ENCODE data around the gene CENPX. TPM values are rescaled to one million over a fixed set of nuclear protein-coding genes. Genes with fewer than 3 reads are reported as not detected.

Gene CENPX
- total and polyA plus RNA-seq, 2 experiments from 2014 or later = 58.2 to 83.2 TPM

DNA sequence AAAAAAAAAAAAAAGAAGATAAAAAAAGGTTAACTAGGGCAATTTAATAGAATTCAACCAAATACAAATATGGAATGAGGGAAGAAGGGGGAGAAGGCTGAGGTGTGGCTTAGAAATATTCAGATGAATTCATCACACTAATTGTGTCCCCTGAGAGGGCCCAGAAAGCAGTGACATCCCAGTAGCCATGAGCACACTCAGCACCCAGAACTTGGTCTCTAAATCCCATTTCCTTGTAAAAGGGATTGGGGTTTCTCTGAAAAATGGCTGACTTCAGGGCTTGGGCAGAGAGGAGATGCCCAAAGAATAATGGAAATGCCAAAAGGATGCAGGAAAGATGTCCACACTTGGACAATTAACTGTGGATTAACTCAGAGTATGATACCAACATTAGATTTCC, 49.2 kb downstream of the CENPX start:
- H2AFZ ChIP-seq = no peak overlapping the region
- no peaks in the 10 kb centered on the region for H3K9me3 ChIP-seq (ENCODE audit: low read depth)
- H3K36me3 ChIP-seq (replicated peaks; ENCODE audit: insufficient read depth, low read depth) = no peaks in the 10 kb centered on the region
- H3K4me2 ChIP-seq = no peak overlapping the region
- no peaks in the 10 kb centered on the region for H3K27me3 ChIP-seq
- TF ChIP-seq EZH2 (IDR thresholded peaks at IDR 0.05; ENCODE audit: borderline replicate concordance) (no peak), EZH2phosphoT487 (IDR thresholded peaks at IDR 0.05; ENCODE audit: low read depth, severe bottlenecking, unreplicated experiment) (no peak)
- TF ChIP-seq, protein P1, sequence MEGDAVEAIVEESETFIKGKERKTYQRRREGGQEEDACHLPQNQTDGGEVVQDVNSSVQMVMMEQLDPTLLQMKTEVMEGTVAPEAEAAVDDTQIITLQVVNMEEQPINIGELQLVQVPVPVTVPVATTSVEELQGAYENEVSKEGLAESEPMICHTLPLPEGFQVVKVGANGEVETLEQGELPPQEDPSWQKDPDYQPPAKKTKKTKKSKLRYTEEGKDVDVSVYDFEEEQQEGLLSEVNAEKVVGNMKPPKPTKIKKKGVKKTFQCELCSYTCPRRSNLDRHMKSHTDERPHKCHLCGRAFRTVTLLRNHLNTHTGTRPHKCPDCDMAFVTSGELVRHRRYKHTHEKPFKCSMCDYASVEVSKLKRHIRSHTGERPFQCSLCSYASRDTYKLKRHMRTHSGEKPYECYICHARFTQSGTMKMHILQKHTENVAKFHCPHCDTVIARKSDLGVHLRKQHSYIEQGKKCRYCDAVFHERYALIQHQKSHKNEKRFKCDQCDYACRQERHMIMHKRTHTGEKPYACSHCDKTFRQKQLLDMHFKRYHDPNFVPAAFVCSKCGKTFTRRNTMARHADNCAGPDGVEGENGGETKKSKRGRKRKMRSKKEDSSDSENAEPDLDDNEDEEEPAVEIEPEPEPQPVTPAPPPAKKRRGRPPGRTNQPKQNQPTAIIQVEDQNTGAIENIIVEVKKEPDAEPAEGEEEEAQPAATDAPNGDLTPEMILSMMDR (IDR thresholded peaks at IDR 0.05; ENCODE audit: poor library complexity) = no peak
- no peak overlapping the region for H3K27ac ChIP-seq
- H3K79me2 ChIP-seq = peaks cover 5% of the 10 kb centered on the region
- no peak overlapping the region for H3K4me3 ChIP-seq
- DNase-seq (ENCODE audit: low spot score) = no peak
- no peaks in the 10 kb centered on the region for H4K20me1 ChIP-seq (ENCODE audit: insufficient read depth, poor library complexity, severe bottlenecking)
- H3K9me2 ChIP-seq (replicated peaks; ENCODE audit: insufficient read depth) = no peaks in the 10 kb centered on the region
- peaks cover 12% of the 10 kb centered on the region for H3K4me1 ChIP-seq (ENCODE audit: insufficient read depth)

DNA sequence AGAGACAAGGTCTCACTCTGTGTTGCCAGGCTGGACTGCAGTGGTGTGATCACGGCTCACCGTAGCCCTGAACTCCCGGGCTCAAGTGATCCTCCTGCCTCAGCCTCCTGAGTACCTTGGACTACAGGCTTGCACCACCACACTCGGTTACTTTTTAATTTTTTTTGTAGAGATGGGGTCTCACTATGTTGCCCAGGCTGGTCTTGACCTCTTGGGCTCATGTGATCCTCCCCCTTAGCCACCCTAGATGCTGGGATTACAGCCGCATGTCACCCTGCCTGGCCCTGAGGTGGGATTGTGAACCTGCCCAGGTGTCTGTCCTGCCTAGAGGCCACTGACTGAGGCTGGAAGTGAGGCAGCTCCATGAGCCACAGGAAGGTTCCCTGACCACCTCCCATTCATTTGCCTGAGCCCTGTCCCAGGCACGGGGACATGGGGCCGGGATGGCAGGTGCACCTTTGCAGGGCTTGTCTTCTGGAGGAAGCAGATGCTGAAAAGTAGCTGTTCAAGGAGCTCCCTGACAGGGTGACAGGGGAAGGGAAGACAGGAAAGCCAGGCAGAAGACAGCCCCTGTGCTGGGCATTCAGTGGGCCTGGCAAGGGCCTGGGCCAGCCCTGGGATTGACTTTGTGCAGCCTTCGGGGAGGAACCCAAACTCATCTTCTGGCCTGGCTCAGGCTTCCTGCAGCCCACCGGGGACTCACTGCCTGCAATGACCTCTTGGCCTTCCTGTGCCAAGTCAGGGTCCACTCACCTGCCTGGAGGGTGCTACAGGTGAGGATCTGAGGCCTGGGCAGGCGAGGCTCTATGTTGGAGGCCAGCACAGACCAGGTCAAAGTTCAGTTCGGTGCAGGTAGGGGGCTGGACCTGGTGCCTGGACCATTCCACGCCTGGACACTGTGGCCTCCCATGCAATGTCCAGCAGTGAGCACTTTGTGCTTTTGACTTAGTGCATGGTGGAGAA, 53.5 kb downstream of the CENPX start:
- Histone ChIP-seq H4K20me1 (ENCODE audit: insufficient read depth, poor library complexity, severe bottlenecking) (no peaks in the 10 kb centered on the region), H3K36me3 (replicated peaks; ENCODE audit: insufficient read depth, low read depth) (no peaks in the 10 kb centered on the region), H3K9me3 (ENCODE audit: low read depth) (no peaks in the 10 kb centered on the region), H3K27ac (no peak overlapping the region), H3K27me3 (peaks cover 5% of the 10 kb centered on the region), H3K9me2 (replicated peaks; ENCODE audit: insufficient read depth) (no peaks in the 10 kb centered on the region), H2AFZ (no peak overlapping the region), H3K4me3 (no peak overlapping the region), H3K79me2 (no peaks in the 10 kb centered on the region), H3K4me1 (ENCODE audit: insufficient read depth) (peaks cover 23% of the 10 kb centered on the region), H3K4me2 (peak overlapping the region; percentile 65)
- WGBS (ENCODE audit: low lambda C conversion rate, missing lambda C conversion rate) = 92% methylated on average over 12 of the region's 12 CpGs
- DNase-seq (ENCODE audit: low spot score) = no peak
- TF ChIP-seq, protein P1 (IDR thresholded peaks at IDR 0.05; ENCODE audit: poor library complexity) = no peak
- TF ChIP-seq EZH2 (IDR thresholded peaks at IDR 0.05; ENCODE audit: borderline replicate concordance) = no peak
- TF ChIP-seq EZH2phosphoT487 (IDR thresholded peaks at IDR 0.05; ENCODE audit: low read depth, severe bottlenecking, unreplicated experiment) = no peak

Other genes starting within 250 kb of the CENPX start
- gene GCGR, start 218.7 kb downstream of the CENPX start, total RNA-seq = 2.4 and 2.9 TPM in 2 replicates
- 2.5 and 3.8 TPM in 2 replicates for gene GCGR, start 218.7 kb downstream of the CENPX start, polyA plus RNA-seq
- gene MCRIP1, start 189.6 kb downstream of the CENPX start, total RNA-seq = 63.3 and 66.1 TPM in 2 replicates
- 118 and 138 TPM in 2 replicates for gene MCRIP1, start 189.6 kb downstream of the CENPX start, polyA plus RNA-seq
- gene PPP1R27, start 187.8 kb downstream of the CENPX start, total RNA-seq = not detected in 2 replicates
- 0.56 and 0.72 TPM in 2 replicates for gene PPP1R27, start 187.8 kb downstream of the CENPX start, polyA plus RNA-seq
- 1,163 and 1,316 TPM in 2 replicates for gene P4HB, start 162.3 kb downstream of the CENPX start, total RNA-seq
- 1,233 and 1,240 TPM in 2 replicates for gene P4HB, start 162.3 kb downstream of the CENPX start, polyA plus RNA-seq
- 57.0 and 80.7 TPM in 2 replicates for gene ARHGDIA, start 151.5 kb downstream of the CENPX start, total RNA-seq
- gene ARHGDIA, start 151.5 kb downstream of the CENPX start, polyA plus RNA-seq = 295 and 311 TPM in 2 replicates
- 50.9 and 55.3 TPM in 2 replicates for gene ALYREF, start 131.3 kb downstream of the CENPX start, total RNA-seq
- 96.4 and 106 TPM in 2 replicates for gene ALYREF, start 131.3 kb downstream of the CENPX start, polyA plus RNA-seq
- gene ANAPC11, start 131.2 kb downstream of the CENPX start, total RNA-seq = 129 and 155 TPM in 2 replicates
- 307 and 345 TPM in 2 replicates for gene ANAPC11, start 131.2 kb downstream of the CENPX start, polyA plus RNA-seq
- 0.47 and 2.6 TPM in 2 replicates for gene NPB, start 120.6 kb downstream of the CENPX start, total RNA-seq
- 2.2 and 3.2 TPM in 2 replicates for gene NPB, start 120.6 kb downstream of the CENPX start, polyA plus RNA-seq
- gene PCYT2, start 111.5 kb downstream of the CENPX start, total RNA-seq = 81.1 and 84.7 TPM in 2 replicates
- gene PCYT2, start 111.5 kb downstream of the CENPX start, polyA plus RNA-seq = 124 and 126 TPM in 2 replicates
- gene SIRT7, start 104.7 kb downstream of the CENPX start, total RNA-seq = 16.5 and 18.6 TPM in 2 replicates
- 35.2 and 36.0 TPM in 2 replicates for gene SIRT7, start 104.7 kb downstream of the CENPX start, polyA plus RNA-seq
- gene MAFG, start 95.1 kb downstream of the CENPX start, total RNA-seq = 18.1 and 21.3 TPM in 2 replicates
- gene MAFG, start 95.1 kb downstream of the CENPX start, polyA plus RNA-seq = 28.5 and 37.4 TPM in 2 replicates
- gene PYCR1, start 85.6 kb downstream of the CENPX start, total RNA-seq = 109 and 113 TPM in 2 replicates
- gene PYCR1, start 85.6 kb downstream of the CENPX start, polyA plus RNA-seq = 149 and 162 TPM in 2 replicates
- not detected in 2 replicates for gene MYADML2, start 75.6 kb downstream of the CENPX start, total RNA-seq
- 0.06 TPM in 2 replicates for gene MYADML2, start 75.6 kb downstream of the CENPX start, polyA plus RNA-seq
- 1.0 and 1.8 TPM in 2 replicates for gene NOTUM, start 61.7 kb downstream of the CENPX start, total RNA-seq
- gene NOTUM, start 61.7 kb downstream of the CENPX start, polyA plus RNA-seq = 1.2 and 4.7 TPM in 2 replicates
- 27.5 and 28.4 TPM in 2 replicates for gene ASPSCR1, start 45.2 kb downstream of the CENPX start, total RNA-seq
- 45.9 and 56.8 TPM in 2 replicates for gene ASPSCR1, start 45.2 kb downstream of the CENPX start, polyA plus RNA-seq
- 12.8 and 15.5 TPM in 2 replicates for gene LRRC45, start 427 bp upstream of the CENPX start, total RNA-seq
- gene LRRC45, start 427 bp upstream of the CENPX start, polyA plus RNA-seq = 14.7 and 17.2 TPM in 2 replicates
- gene RAC3, start 8.8 kb upstream of the CENPX start, total RNA-seq = 11.8 and 13.7 TPM in 2 replicates
- 5.2 and 5.5 TPM in 2 replicates for gene RAC3, start 8.8 kb upstream of the CENPX start, polyA plus RNA-seq
- gene DCXR, start 14.8 kb upstream of the CENPX start, total RNA-seq = 118 and 125 TPM in 2 replicates
- gene DCXR, start 14.8 kb upstream of the CENPX start, polyA plus RNA-seq = 185 and 207 TPM in 2 replicates
- gene RFNG, start 28.9 kb upstream of the CENPX start, total RNA-seq = 39.6 and 43.2 TPM in 2 replicates
- 109 and 118 TPM in 2 replicates for gene RFNG, start 28.9 kb upstream of the CENPX start, polyA plus RNA-seq
- 101 and 124 TPM in 2 replicates for gene GPS1, start 29.0 kb upstream of the CENPX start, total RNA-seq
- gene GPS1, start 29.0 kb upstream of the CENPX start, polyA plus RNA-seq = 160 and 167 TPM in 2 replicates
- 71.5 and 71.9 TPM in 2 replicates for gene DUS1L, start 42.9 kb upstream of the CENPX start, total RNA-seq
- 160 and 202 TPM in 2 replicates for gene DUS1L, start 42.9 kb upstream of the CENPX start, polyA plus RNA-seq
- gene FASN, start 75.4 kb upstream of the CENPX start, total RNA-seq = 67.2 and 118 TPM in 2 replicates
- gene FASN, start 75.4 kb upstream of the CENPX start, polyA plus RNA-seq = 71.5 and 77.6 TPM in 2 replicates
- 10.0 and 15.7 TPM in 2 replicates for gene CCDC57, start 190.0 kb upstream of the CENPX start, total RNA-seq
- gene CCDC57, start 190.0 kb upstream of the CENPX start, polyA plus RNA-seq = 29.8 and 49.5 TPM in 2 replicates
- gene SLC16A3, start 206.2 kb upstream of the CENPX start, total RNA-seq = 240 and 290 TPM in 2 replicates
- 114 and 125 TPM in 2 replicates for gene SLC16A3, start 206.2 kb upstream of the CENPX start, polyA plus RNA-seq